ENCODE data around the gene CYP2S1. TPM values are rescaled to one million over a fixed set of nuclear protein-coding genes. Genes with fewer than 3 reads are reported as not detected.
"Not testable (repeated sequence)": the region's sequence is repeated elsewhere in the genome, so short reads cannot be mapped to it uniquely, and the experiment has no call there.

Gene CYP2S1
- total and polyA plus RNA-seq, 2 donors, result 0.53 to 3.9 TPM

- 34% methylated on average over 14 of the region's 14 CpGs for WGBS
- H3K27ac ChIP-seq (ENCODE audit: low read depth), result no peak overlapping the region
- no peak overlapping the region for H3K4me3 ChIP-seq (ENCODE audit: low read depth, low read length)
- no peaks in the 10 kb centered on the region for H3K36me3 ChIP-seq (ENCODE audit: insufficient read depth)
- peaks cover 2% of the 10 kb centered on the region for H3K4me1 ChIP-seq (ENCODE audit: insufficient read depth)
- peak; percentile 74 for DNase-seq (ENCODE audit: extremely low spot score)
Measured at GRCh38 chr19:41175801-41176777, 16.9 kb upstream of the CYP2S1 start.

- H3K27ac ChIP-seq (ENCODE audit: low read depth); DNase-seq (ENCODE audit: extremely low spot score); H3K36me3 ChIP-seq (ENCODE audit: insufficient read depth); H3K4me1 ChIP-seq (ENCODE audit: insufficient read depth); H3K4me3 ChIP-seq (ENCODE audit: low read depth, low read length): not testable (repeated sequence)
- 95% methylated on average over 19 of the region's 34 CpGs for WGBS
Measured at GRCh38 chr19:41180173-41180572, 12.8 kb upstream of the CYP2S1 start.

- Histone ChIP-seq H3K4me1 (ENCODE audit: insufficient read depth) (no peaks in the 10 kb centered on the region), H3K36me3 (ENCODE audit: insufficient read depth) (no peaks in the 10 kb centered on the region), H3K4me3 (ENCODE audit: low read depth, low read length) (no peak overlapping the region), H3K27ac (ENCODE audit: low read depth) (no peak overlapping the region)
- WGBS, result 76% methylated on average over 8 of the region's 8 CpGs
- DNase-seq (ENCODE audit: extremely low spot score), result no peak
Measured at GRCh38 chr19:41186971-41187883, 5.8 kb upstream of the CYP2S1 start.

GRCh38 chr19:41187884-41188279 is 5.1 kb upstream of the CYP2S1 start:
- DNase-seq (ENCODE audit: extremely low spot score), result no peak
- peaks cover 1% of the 10 kb centered on the region for H3K4me1 ChIP-seq (ENCODE audit: insufficient read depth)
- no peak overlapping the region for H3K27ac ChIP-seq (ENCODE audit: low read depth)
- H3K4me3 ChIP-seq (ENCODE audit: low read depth, low read length), result no peak overlapping the region
- 81% methylated on average over 3 of the region's 3 CpGs for WGBS
- H3K36me3 ChIP-seq (ENCODE audit: insufficient read depth), result no peaks in the 10 kb centered on the region

- WGBS, result 52% methylated on average over 8 of the region's 8 CpGs
- DNase-seq (ENCODE audit: extremely low spot score), result peak; percentile 35
- no peak overlapping the region for H3K27ac ChIP-seq (ENCODE audit: low read depth)
Measured at GRCh38 chr19:41189425-41190065, 3.5 kb upstream of the CYP2S1 start.

GRCh38 chr19:41193430-41194156 is 574 bp downstream of the CYP2S1 start:
- Histone ChIP-seq H3K27ac (ENCODE audit: low read depth) (no peak overlapping the region), H3K36me3 (ENCODE audit: insufficient read depth) (no peaks in the 10 kb centered on the region), H3K4me1 (ENCODE audit: insufficient read depth) (peaks cover 1% of the 10 kb centered on the region), H3K4me3 (ENCODE audit: low read depth, low read length) (peak overlapping the region; percentile 14)
- DNase-seq (ENCODE audit: extremely low spot score), result no peak
- 25% methylated on average over 13 of the region's 13 CpGs for WGBS

More at GRCh38 chr19:41189425-41190065, 3.5 kb upstream of the CYP2S1 start:
- Histone ChIP-seq H3K4me1 (ENCODE audit: insufficient read depth) (peaks cover 1% of the 10 kb centered on the region), H3K4me3 (ENCODE audit: low read depth, low read length) (no peak overlapping the region), H3K36me3 (ENCODE audit: insufficient read depth) (no peaks in the 10 kb centered on the region)

GRCh38 chr19:41194157-41194552 is 1.1 kb downstream of the CYP2S1 start:
- no peak overlapping the region for H3K4me3 ChIP-seq (ENCODE audit: low read depth, low read length)
- no peaks in the 10 kb centered on the region for H3K36me3 ChIP-seq (ENCODE audit: insufficient read depth)
- no peak for DNase-seq (ENCODE audit: extremely low spot score)
- H3K4me1 ChIP-seq (ENCODE audit: insufficient read depth), result peaks cover 1% of the 10 kb centered on the region
- H3K27ac ChIP-seq (ENCODE audit: low read depth), result no peak overlapping the region
- 50% methylated on average over 6 of the region's 6 CpGs for WGBS

- Histone ChIP-seq H3K4me1 (ENCODE audit: insufficient read depth) (peaks cover 1% of the 10 kb centered on the region), H3K36me3 (ENCODE audit: insufficient read depth) (no peaks in the 10 kb centered on the region), H3K4me3 (ENCODE audit: low read depth, low read length) (no peak overlapping the region), H3K27ac (ENCODE audit: low read depth) (no peak overlapping the region)
- no peak for DNase-seq (ENCODE audit: extremely low spot score)
- whole genome bisulfite sequencing, result 75% methylated on average over 10 of the region's 10 CpGs
Measured at GRCh38 chr19:41195675-41196497, 2.9 kb downstream of the CYP2S1 start.

- DNase-seq (ENCODE audit: extremely low spot score), result no peak
Measured at GRCh38 chr19:41198559-41198958, 5.5 kb downstream of the CYP2S1 start.

GRCh38 chr19:41203371-41203770 is 10.4 kb downstream of the CYP2S1 start:
- Histone ChIP-seq H3K4me1 (ENCODE audit: insufficient read depth) (no peaks in the 10 kb centered on the region), H3K27ac (ENCODE audit: low read depth) (no peak overlapping the region), H3K4me3 (ENCODE audit: low read depth, low read length) (no peak overlapping the region), H3K36me3 (ENCODE audit: insufficient read depth) (no peaks in the 10 kb centered on the region)
- 86% methylated on average over 18 of the region's 18 CpGs for WGBS
- DNase-seq (ENCODE audit: extremely low spot score), result no peak

More at GRCh38 chr19:41198559-41198958, 5.5 kb downstream of the CYP2S1 start:
- H3K27ac ChIP-seq (ENCODE audit: low read depth), result no peak overlapping the region
- no peaks in the 10 kb centered on the region for H3K36me3 ChIP-seq (ENCODE audit: insufficient read depth)
- H3K4me3 ChIP-seq (ENCODE audit: low read depth, low read length), result no peak overlapping the region
- no peaks in the 10 kb centered on the region for H3K4me1 ChIP-seq (ENCODE audit: insufficient read depth)
- 81% methylated on average over 11 of the region's 11 CpGs for WGBS

- not testable (repeated sequence) for H3K4me1 ChIP-seq (ENCODE audit: insufficient read depth); H3K4me3 ChIP-seq (ENCODE audit: low read depth, low read length); H3K27ac ChIP-seq (ENCODE audit: low read depth); H3K36me3 ChIP-seq (ENCODE audit: insufficient read depth); DNase-seq (ENCODE audit: extremely low spot score)
- WGBS, result 37% methylated on average over 3 of the region's 7 CpGs
Measured at GRCh38 chr19:41204338-41204737, 11.3 kb downstream of the CYP2S1 start.

GRCh38 chr19:41205995-41206394 is 13.0 kb downstream of the CYP2S1 start:
- H3K4me3 ChIP-seq (ENCODE audit: low read depth, low read length), result no peak overlapping the region
- no peak for DNase-seq (ENCODE audit: extremely low spot score)
- no peaks in the 10 kb centered on the region for H3K36me3 ChIP-seq (ENCODE audit: insufficient read depth)
- H3K4me1 ChIP-seq (ENCODE audit: insufficient read depth), result no peaks in the 10 kb centered on the region
- WGBS, result 78% methylated on average over 10 of the region's 10 CpGs
- no peak overlapping the region for H3K27ac ChIP-seq (ENCODE audit: low read depth)
